HG02642 (cell line): Measurements from ENCODE around the gene DIDO1.

ENCODE experiments used
- ATAC-seq: cut with Tn5 transposase; IDR thresholded peaks from one replicate; pipeline ENCODE4 v1.9.1; 2021; ENCODE audit warnings: mild to moderate bottlenecking; ENCODE audit not compliant: unreplicated experiment, poor library complexity

DIDO1 gene

GRCh38 chr20:62951896-62952372 lies 25.6 kb upstream of the DIDO1 start:
- ATAC-seq: no peak

GRCh38 chr20:62951143-62951895 lies 25.0 kb upstream of the DIDO1 start:
- no peak for ATAC-seq

- ATAC-seq: no peak
These were observed 24.4 kb upstream of the DIDO1 start for GRCh38 chr20:62950741-62951140.

GRCh38 chr20:62949962-62950361 lies 23.7 kb upstream of the DIDO1 start:
- no peak for ATAC-seq

GRCh38 chr20:62949153-62949821 lies 23.0 kb upstream of the DIDO1 start:
- ATAC-seq: no peak

- no peak for ATAC-seq
These were observed 21.4 kb upstream of the DIDO1 start for GRCh38 chr20:62947532-62948300.

- no peak for ATAC-seq
These were observed 20.6 kb upstream of the DIDO1 start for GRCh38 chr20:62946918-62947317.

- ATAC-seq: no peak
These were observed 19.6 kb upstream of the DIDO1 start for GRCh38 chr20:62945771-62946339.

- no peak for ATAC-seq
These were observed 18.4 kb upstream of the DIDO1 start for GRCh38 chr20:62944746-62945145.

GRCh38 chr20:62944184-62944583 lies 17.9 kb upstream of the DIDO1 start:
- ATAC-seq: no peak

GRCh38 chr20:62943396-62943795 lies 17.1 kb upstream of the DIDO1 start:
- ATAC-seq: no peak

- ATAC-seq: no peak
These were observed 16.2 kb upstream of the DIDO1 start for GRCh38 chr20:62942456-62942855.

GRCh38 chr20:62941792-62942191 lies 15.5 kb upstream of the DIDO1 start:
- ATAC-seq: no peak

- ATAC-seq: no peak
These were observed 14.6 kb upstream of the DIDO1 start for GRCh38 chr20:62940875-62941274.

- peak; percentile 48 for ATAC-seq
These were observed 12.0 kb upstream of the DIDO1 start, which contains the start of gene GID8 for GRCh38 chr20:62938105-62938888. TSS of gene GID8 (plus strand) at chr20:62938147. CDS start at chr20:62941503, 3,356 bp downstream.

- peak; percentile 85 for ATAC-seq
These were observed 11.2 kb upstream of the DIDO1 start for GRCh38 chr20:62937268-62938104.

- ATAC-seq: no peak
These were observed 9.8 kb upstream of the DIDO1 start for GRCh38 chr20:62935968-62936585.

GRCh38 chr20:62935204-62935967 lies 9.1 kb upstream of the DIDO1 start:
- ATAC-seq: no peak
